OCI-M2 (cell line): Measurements from ENCODE around the gene EPN1.
"Not testable (repeated sequence)": the region's sequence is repeated elsewhere in the genome, so short reads cannot be mapped to it uniquely, and the experiment has no call there.

Source experiments
- DNase-seq: peaks from one replicate; lab custom pipeline; 2025; ENCODE audit not compliant: unreplicated experiment; lab: John Stamatoyannopoulos, UW

Gene EPN1

GRCh38 chr19:55716531-55716930 lies 41.5 kb downstream of the EPN1 start:
- DNase-seq: no peak

GRCh38 chr19:55717251-55717650 lies 42.2 kb downstream of the EPN1 start:
- no peak for DNase-seq

- DNase-seq: not testable (repeated sequence)
These were observed 43.1 kb downstream of the EPN1 start for GRCh38 chr19:55717879-55718711.

GRCh38 chr19:55720214-55720746 lies 45.3 kb downstream of the EPN1 start:
- DNase-seq: no peak

GRCh38 chr19:55720801-55721200 lies 45.8 kb downstream of the EPN1 start:
- DNase-seq: no peak

GRCh38 chr19:55723491-55723890 lies 48.5 kb downstream of the EPN1 start:
- no peak for DNase-seq

- not testable (repeated sequence) for DNase-seq
These were observed 55.4 kb downstream of the EPN1 start for GRCh38 chr19:55730378-55730777.

GRCh38 chr19:55738302-55738701 lies 63.3 kb downstream of the EPN1 start, which contains the start of gene NLRP9:
TSS of gene NLRP9 (minus strand) at chr19:55738402. CDS start at chr19:55738374, 28 bp downstream.
- no peak for DNase-seq

- DNase-seq: no peak
These were observed 75.7 kb downstream of the EPN1 start for GRCh38 chr19:55750715-55751114.

GRCh38 chr19:55753401-55753800 lies 78.4 kb downstream of the EPN1 start:
- DNase-seq: no peak

- not testable (repeated sequence) for DNase-seq
These were observed 81.8 kb downstream of the EPN1 start for GRCh38 chr19:55756808-55757207.

GRCh38 chr19:55758797-55759196 lies 83.8 kb downstream of the EPN1 start, which contains the start of gene RFPL4A:
TSS of gene RFPL4A (plus strand) at chr19:55759097. CDS start at chr19:55761801, 2,704 bp downstream.
- not testable (repeated sequence) for DNase-seq
